Ovary (tissue), 9 donors: ENCODE results near the gene FRMPD2. TPM values are rescaled to one million over a fixed set of nuclear protein-coding genes. Genes with fewer than 3 reads are reported as not detected.

Experiments used
- DNase-seq, 5 donors: peaks; one replicate each; pipeline ENCODE4 v3.0.0-alpha.2; 2019 to 2020
- H3K27ac ChIP-seq, 2 donors: fragments of 200-600 bp; one replicate each; pipeline versions ENCODE4 v1.5.1 to v1.8.0; 2019 to 2022
- H3K27me3 ChIP-seq: fragments of 200-600 bp; one replicate; pipeline ENCODE4 v1.8.0; 2022
- H3K36me3 ChIP-seq: fragments of 200-600 bp; sonication (generic); one replicate; pipeline ENCODE4 v1.5.1; 2019
- H3K4me1 ChIP-seq: one replicate; pipeline ENCODE4 v1.8.1; 2013; ENCODE audit warnings: mild to moderate bottlenecking, moderate library complexity; ENCODE audit not compliant: insufficient read depth
- H3K4me3 ChIP-seq: fragments of 200-600 bp; sonication (generic); one replicate; pipeline ENCODE4 v1.5.1; 2017
- H3K9me3 ChIP-seq, 2 donors: fragments of 200-600 bp in 1 of 2; sonication (generic) in 1 of 2; one replicate each; pipeline versions ENCODE4 v1.5.1 to v1.8.1; 2013 to 2019; ENCODE audit warnings: mild to moderate bottlenecking in 1 of 2, moderate library complexity in 1 of 2
- EP300 ChIP-seq: sonication (generic); formaldehyde crosslinking; IDR thresholded peaks from one replicate; pipeline ENCODE4 v1.6.1; 2017; ENCODE audit warnings: antibody characterized with exemption
- POLR2A ChIP-seq: fragments of 450-650 bp; IDR thresholded peaks from one replicate; pipeline ENCODE4 v1.6.1; 2017; ENCODE audit warnings: antibody characterized with exemption, mild to moderate bottlenecking, moderate library complexity
- WGBS, 3 donors: extraction: QIAGEN DNeasy Blood & Tissue Kit in 1 of 3; methylation state at CpG; one replicate each; pipeline versions ENCODE4 v1.1.5 to v1.1.7; 2013 to 2017; 5-methylcytosine and 5-hydroxymethylcytosine counted together
- intact Hi-C, 4 donors: fragments of 100-400 bp; cut with DNase I; formaldehyde crosslinking; loops; one replicate each; pipeline versions ENCODE4 v1.11.0 to v1.15.1; 2022 to 2023
- polyA plus RNA-seq, 2 donors: library from polyadenylated mRNA; stranded (reverse); fragments of 200-250 nt in 1 of 2; fragments of 350-450 nt in 1 of 2; fragmentation: Illumina TruSeq in 1 of 2; extraction: RNeasy Lipid Tissue Mini Kit (QIAGEN cat#74804) in 1 of 2; gene quantifications; one replicate each; pipeline ENCODE4 v1.2.3, GENCODE V29; 2013 to 2014
- total RNA-seq, 7 donors: library from RNA; depleted of rRNA in 2 of 7; stranded (reverse); fragments of >200 nt in 2 of 7; fragmentation: NEBNext Ultra II Directional in 3 of 7; extraction: Animal tissue kit (Norgen Biotek cat#: 25700) in 3 of 7; gene quantifications; one replicate each; pipeline versions ENCODE4 v1.1.0 to v1.2.4, GENCODE V29; 2016 to 2023
- TF ChIP-seq, protein P1 (sequence below), 3 donors: fragments of 450-650 bp in 2 of 3; fragments of 200-600 bp in 1 of 3; IDR thresholded peaks; one replicate each; pipeline versions ENCODE4 v1.5.1 to v1.8.0; 2016 to 2022; ENCODE audit warnings: antibody characterized with exemption in 3 of 3, mild to moderate bottlenecking in 1 of 3
- donor health status: DM: no; HTN: no; CAD: no; lungs with moderate emphysema.
- donor health status: DM: no; HTN: no; CAD: no.
- donor health status: Bipolar disorder and iron deficiency.
- donor health status: DM: yes; HTN: yes; CAD: no.
- donor health status: DM: no; HTN: no; CAD: no.
- donor health status: DM: yes; HTN: yes; CAD: no.

The FRMPD2 gene
- total and polyA plus RNA-seq, 9 donors: 0.15 to 11.8 (median 0.69) TPM; not detected in 3

DNA sequence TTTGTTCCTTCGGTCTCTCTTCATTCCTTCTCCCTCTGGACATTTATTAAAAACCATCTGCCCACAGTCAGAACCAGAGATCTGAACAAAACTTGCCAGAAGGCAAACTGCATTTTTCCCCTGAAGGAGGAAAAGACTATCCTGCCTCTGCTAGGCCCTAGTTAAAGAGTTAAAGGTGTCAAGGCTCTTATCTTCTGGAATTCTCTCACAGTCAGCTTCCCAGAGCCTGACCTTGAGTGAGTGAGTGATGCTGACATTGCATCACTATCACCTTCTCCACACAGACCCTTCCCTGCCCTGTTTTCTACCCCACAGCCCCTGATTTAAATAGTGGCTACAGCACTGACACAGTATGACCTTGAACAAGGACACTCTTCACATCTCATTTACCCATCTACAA lies 16.4 kb downstream of the FRMPD2 start:
- WGBS, 3 donors: 31 to 49% (median 42%) methylated on average over 1 of the region's 1 CpG
- intact Hi-C loops: no loop called here
- TF ChIP-seq, protein P1, sequence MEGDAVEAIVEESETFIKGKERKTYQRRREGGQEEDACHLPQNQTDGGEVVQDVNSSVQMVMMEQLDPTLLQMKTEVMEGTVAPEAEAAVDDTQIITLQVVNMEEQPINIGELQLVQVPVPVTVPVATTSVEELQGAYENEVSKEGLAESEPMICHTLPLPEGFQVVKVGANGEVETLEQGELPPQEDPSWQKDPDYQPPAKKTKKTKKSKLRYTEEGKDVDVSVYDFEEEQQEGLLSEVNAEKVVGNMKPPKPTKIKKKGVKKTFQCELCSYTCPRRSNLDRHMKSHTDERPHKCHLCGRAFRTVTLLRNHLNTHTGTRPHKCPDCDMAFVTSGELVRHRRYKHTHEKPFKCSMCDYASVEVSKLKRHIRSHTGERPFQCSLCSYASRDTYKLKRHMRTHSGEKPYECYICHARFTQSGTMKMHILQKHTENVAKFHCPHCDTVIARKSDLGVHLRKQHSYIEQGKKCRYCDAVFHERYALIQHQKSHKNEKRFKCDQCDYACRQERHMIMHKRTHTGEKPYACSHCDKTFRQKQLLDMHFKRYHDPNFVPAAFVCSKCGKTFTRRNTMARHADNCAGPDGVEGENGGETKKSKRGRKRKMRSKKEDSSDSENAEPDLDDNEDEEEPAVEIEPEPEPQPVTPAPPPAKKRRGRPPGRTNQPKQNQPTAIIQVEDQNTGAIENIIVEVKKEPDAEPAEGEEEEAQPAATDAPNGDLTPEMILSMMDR (IDR thresholded peaks at IDR 0.05): no peak
- TF ChIP-seq POLR2A: no peak
- TF ChIP-seq EP300: no peak
- DNase-seq: no peak
- no peak overlapping the region for H3K4me3 ChIP-seq
- no peaks in the 10 kb centered on the region for H3K9me3 ChIP-seq
- no peaks in the 10 kb centered on the region for H3K36me3 ChIP-seq
- H3K4me1 ChIP-seq: peaks cover 1% of the 10 kb centered on the region
- H3K27me3 ChIP-seq: no peaks in the 10 kb centered on the region
- H3K27ac ChIP-seq: no peak overlapping the region

DNA sequence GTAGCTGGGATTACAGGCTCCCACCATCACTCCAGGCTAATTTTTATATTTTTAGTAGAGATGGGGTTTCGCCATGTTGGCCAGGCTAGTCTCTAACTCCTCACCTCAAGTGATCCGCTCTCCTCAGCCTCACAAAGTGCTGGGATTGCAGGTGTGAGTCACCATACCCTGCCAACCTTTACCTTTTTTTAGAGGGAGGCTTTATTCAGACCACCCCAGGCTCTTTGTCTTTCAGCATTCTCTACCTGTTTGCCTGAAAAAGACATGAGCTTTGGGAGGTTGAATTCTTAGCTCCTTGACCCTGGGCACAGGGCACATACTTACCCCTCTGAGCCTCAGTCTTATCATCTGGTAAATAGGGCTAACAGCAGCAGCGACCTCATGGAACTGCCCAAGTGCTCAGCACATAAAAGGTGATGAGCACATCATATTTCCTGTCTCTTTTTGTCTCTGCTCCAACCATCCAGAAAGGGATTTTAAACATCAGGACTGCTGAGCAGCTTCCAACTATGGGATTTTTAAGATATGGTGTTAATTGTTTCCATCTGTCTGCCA lies 17.0 kb downstream of the FRMPD2 start:
- intact Hi-C loops: no loop called here
- WGBS, 3 donors: 75 to 85% (median 77%) methylated on average over 3 of the region's 3 CpGs
- H3K4me3 ChIP-seq: no peak overlapping the region
- no peak for DNase-seq
- no peaks in the 10 kb centered on the region for H3K9me3 ChIP-seq
- no peak overlapping the region for H3K27ac ChIP-seq
- no peaks in the 10 kb centered on the region for H3K27me3 ChIP-seq
- H3K36me3 ChIP-seq: no peaks in the 10 kb centered on the region
- peaks cover 1% of the 10 kb centered on the region for H3K4me1 ChIP-seq
- TF ChIP-seq, protein P1 (IDR thresholded peaks at IDR 0.05): no peak
- TF ChIP-seq EP300: no peak
- TF ChIP-seq POLR2A: no peak

DNA sequence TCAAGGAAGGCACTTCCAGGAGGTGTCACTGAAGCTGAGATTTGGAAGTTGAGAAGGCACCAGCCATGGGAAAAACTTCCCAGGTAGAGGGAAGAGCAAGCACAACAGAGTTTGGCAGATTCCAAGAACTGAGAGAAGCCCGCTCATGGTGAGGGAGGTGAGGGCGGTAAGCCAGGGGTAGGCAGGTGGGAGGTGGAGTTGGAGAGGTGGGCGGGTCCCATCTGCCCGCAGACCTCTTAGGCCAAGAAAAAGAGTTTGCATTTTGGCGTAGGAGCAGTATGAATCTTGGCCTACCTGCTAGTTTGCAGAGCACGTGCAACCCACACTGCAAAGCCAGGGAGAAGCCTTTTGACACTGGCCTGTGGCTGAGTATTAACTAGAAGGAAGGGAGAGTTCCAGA lies 18.8 kb downstream of the FRMPD2 start:
- 87 to 96% (median 94%) methylated on average over 6 of the region's 6 CpGs for WGBS, 3 donors
- Histone ChIP-seq H3K27me3 (no peaks in the 10 kb centered on the region), H3K4me1 (peaks cover 1% of the 10 kb centered on the region), H3K36me3 (no peaks in the 10 kb centered on the region), H3K27ac (no peak overlapping the region), H3K9me3 (no peaks in the 10 kb centered on the region), H3K4me3 (no peak overlapping the region)
- intact Hi-C loops: no loop called here
- TF ChIP-seq POLR2A: no peak
- TF ChIP-seq, protein P1 (IDR thresholded peaks at IDR 0.05): no peak
- TF ChIP-seq EP300: no peak
- DNase-seq: no peak

DNA sequence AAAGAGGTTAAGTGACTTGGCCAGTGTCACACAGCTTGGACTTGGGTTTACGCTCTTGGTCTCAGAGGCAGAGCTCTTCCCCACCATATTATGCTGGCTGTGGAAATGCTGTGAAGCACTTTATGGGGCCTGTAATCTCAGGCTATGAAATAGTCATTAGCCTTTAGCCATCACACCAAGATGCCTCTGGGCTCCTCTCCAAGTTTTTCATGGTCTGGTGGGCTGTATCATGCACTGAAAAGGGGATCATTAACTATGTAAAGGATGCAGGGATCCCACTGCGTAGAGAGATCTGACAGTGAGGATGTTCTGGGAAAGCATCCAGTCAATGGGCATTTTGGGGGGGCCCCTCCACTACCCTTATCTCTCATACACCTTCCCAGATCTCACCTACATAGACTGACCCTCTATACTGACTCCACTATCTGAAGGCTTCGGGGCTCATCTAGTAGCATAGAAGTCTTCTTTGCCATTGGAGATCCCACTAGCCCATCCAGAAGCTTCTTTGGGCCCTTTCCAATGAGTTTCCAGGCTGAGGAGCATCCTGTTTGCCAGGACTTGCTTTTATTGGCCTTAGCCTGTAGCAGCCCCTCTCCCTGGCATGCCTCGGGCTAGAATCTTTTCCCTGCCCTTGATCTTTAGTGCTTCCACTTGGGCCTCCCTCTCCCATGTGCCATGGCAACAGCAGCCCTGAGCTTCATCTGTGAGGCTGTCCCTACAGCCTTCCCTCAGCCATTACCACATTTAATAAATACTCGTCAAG lies 19.6 kb downstream of the FRMPD2 start:
- TF ChIP-seq, protein P1 (IDR thresholded peaks at IDR 0.05): no peak
- TF ChIP-seq EP300 (no peak), POLR2A (no peak)
- no peak for DNase-seq
- no peaks in the 10 kb centered on the region for H3K27me3 ChIP-seq
- intact Hi-C loops: no loop called here
- H3K36me3 ChIP-seq: no peaks in the 10 kb centered on the region
- 85 to 93% (median 91%) methylated on average over 5 of the region's 5 CpGs for WGBS, 3 donors
- no peaks in the 10 kb centered on the region for H3K9me3 ChIP-seq
- no peak overlapping the region for H3K27ac ChIP-seq
- H3K4me3 ChIP-seq: no peak overlapping the region
- peaks cover 1% of the 10 kb centered on the region for H3K4me1 ChIP-seq
